ENCODE measurements around the gene NSD2. TPM values are rescaled to one million over a fixed set of nuclear protein-coding genes. Genes with fewer than 3 reads are reported as not detected.

The NSD2 gene
- total and polyA plus RNA-seq, 2 donors (not counting 1 experiment from before 2014, with no cell fraction given): 14.2 to 64.8 TPM

- no peaks in the 10 kb centered on the region for H4K20me1 ChIP-seq (ENCODE audit: control insufficient read depth, insufficient read depth, low read length, poor library complexity, severe bottlenecking)
- WGBS (ENCODE audit: insufficient coverage): 99% methylated on average over 7 of the region's 7 CpGs
- no peak for DNase-seq
- no peaks in the 10 kb centered on the region for H3K27me3 ChIP-seq (replicated peaks in 1 of 4; ENCODE audit: control extremely low read depth in 1 of 4, control insufficient read depth in 3 of 4, insufficient read depth in 4 of 4, low read length in 3 of 4)
- H3K9ac ChIP-seq (ENCODE audit: low read length): no peak overlapping the region
- H3K9me3 ChIP-seq (ENCODE audit: control extremely low read depth in 1 of 3, control insufficient read depth in 2 of 3, insufficient read depth in 1 of 3, low read length in 2 of 3): no peaks in the 10 kb centered on the region
- H3K4me2 ChIP-seq (replicated peaks; ENCODE audit: low read depth, low read length, poor library complexity, severe bottlenecking): no peak overlapping the region
- ChIA-PET CTCF (no interaction called here), POLR2A (no interaction called here)
- Mint-ChIP-seq H3K4me1 (no peaks in the 10 kb centered on the region), H3K27ac (no peak overlapping the region), H3K4me3 (no peak overlapping the region), H3K27me3 (no peaks in the 10 kb centered on the region), H3K9me3 (ENCODE audit: insufficient read depth) (no peaks in the 10 kb centered on the region)
- no peaks in the 10 kb centered on the region for H3K4me1 ChIP-seq (ENCODE audit: control insufficient read depth in 2 of 2, insufficient read depth in 2 of 2, low read length in 2 of 2)
- H2AFZ ChIP-seq (ENCODE audit: insufficient read depth, low read depth, low read length, poor library complexity, severe bottlenecking): no peak overlapping the region
- no peak overlapping the region for H3K4me3 ChIP-seq (ENCODE audit: control extremely low read depth in 1 of 5, extremely low read depth in 1 of 5, insufficient read depth in 1 of 5, low read depth in 2 of 5, low read length in 4 of 5)
- no peak for ATAC-seq (ENCODE audit: low read depth)
- H3K36me3 ChIP-seq (replicated peaks in 1 of 2; ENCODE audit: control extremely low read depth in 1 of 2, control insufficient read depth in 1 of 2, extremely low read depth in 1 of 2, insufficient read depth in 2 of 2, low read length in 1 of 2): peaks cover 5 to 24% of the 10 kb centered on the region in 2 experiments
- no peak overlapping the region for H3K27ac ChIP-seq (ENCODE audit: low read length in 2 of 2)
- TF ChIP-seq CTCF (IDR thresholded peaks at IDR 0.05): no peak
- TF ChIP-seq EZH2 (IDR thresholded peaks at IDR 0.05; ENCODE audit: borderline replicate concordance, insufficient read depth, low read depth, low read length, poor library complexity, severe bottlenecking): no peak
- H3K79me2 ChIP-seq (ENCODE audit: control insufficient read depth, insufficient read depth, low read length): no peaks in the 10 kb centered on the region
- intact Hi-C loops (cut with micrococcal nuclease): no loop called here
Observed at GRCh38 chr4:1940566-1940965, 69.4 kb downstream of the NSD2 start.

- intact Hi-C loops (cut with micrococcal nuclease): no loop called here
- ChIA-PET POLR2A (no interaction called here), CTCF (no interaction called here)
- no peaks in the 10 kb centered on the region for H3K4me1 ChIP-seq (ENCODE audit: control insufficient read depth in 2 of 2, insufficient read depth in 2 of 2, low read length in 2 of 2)
- Mint-ChIP-seq H3K9me3 (ENCODE audit: insufficient read depth) (no peaks in the 10 kb centered on the region), H3K4me1 (no peaks in the 10 kb centered on the region), H3K27ac (no peak overlapping the region), H3K4me3 (no peak overlapping the region), H3K27me3 (no peaks in the 10 kb centered on the region)
- H2AFZ ChIP-seq (ENCODE audit: insufficient read depth, low read depth, low read length, poor library complexity, severe bottlenecking): no peak overlapping the region
- no peak for DNase-seq
- H3K9me3 ChIP-seq (ENCODE audit: control extremely low read depth in 1 of 3, control insufficient read depth in 2 of 3, insufficient read depth in 1 of 3, low read length in 2 of 3): no peaks in the 10 kb centered on the region
- no peak for TF ChIP-seq EZH2 (IDR thresholded peaks at IDR 0.05; ENCODE audit: borderline replicate concordance, insufficient read depth, low read depth, low read length, poor library complexity, severe bottlenecking)
- no peak overlapping the region for H3K9ac ChIP-seq (ENCODE audit: low read length)
- H3K27me3 ChIP-seq (replicated peaks in 1 of 4; ENCODE audit: control extremely low read depth in 1 of 4, control insufficient read depth in 3 of 4, insufficient read depth in 4 of 4, low read length in 3 of 4): no peaks in the 10 kb centered on the region
- ATAC-seq (ENCODE audit: low read depth): no peak
- no peak overlapping the region for H3K4me2 ChIP-seq (replicated peaks; ENCODE audit: low read depth, low read length, poor library complexity, severe bottlenecking)
- H4K20me1 ChIP-seq (ENCODE audit: control insufficient read depth, insufficient read depth, low read length, poor library complexity, severe bottlenecking): no peaks in the 10 kb centered on the region
- peaks cover 4 to 17% of the 10 kb centered on the region in 2 experiments for H3K36me3 ChIP-seq (replicated peaks in 1 of 2; ENCODE audit: control extremely low read depth in 1 of 2, control insufficient read depth in 1 of 2, extremely low read depth in 1 of 2, insufficient read depth in 2 of 2, low read length in 1 of 2)
- 97% methylated on average over 6 of the region's 7 CpGs for WGBS (ENCODE audit: insufficient coverage)
- no peaks in the 10 kb centered on the region for H3K79me2 ChIP-seq (ENCODE audit: control insufficient read depth, insufficient read depth, low read length)
- H3K4me3 ChIP-seq (ENCODE audit: control extremely low read depth in 1 of 5, extremely low read depth in 1 of 5, insufficient read depth in 1 of 5, low read depth in 2 of 5, low read length in 4 of 5): no peak overlapping the region
- no peak overlapping the region for H3K27ac ChIP-seq (ENCODE audit: low read length in 2 of 2)
Observed at GRCh38 chr4:1943928-1944327, 72.7 kb downstream of the NSD2 start.
